Lower lobe of right lung (tissue), 2 donors: ENCODE results near the gene PIP5K1B. TPM values are rescaled to one million over a fixed set of nuclear protein-coding genes. Genes with fewer than 3 reads are reported as not detected.

Experiments used
- ATAC-seq, 2 donors: fragments of 200-7000 bp; cut with Tn5 transposase; one replicate each; pipeline ENCODE4 v1.9.1; 2020 to 2022; ENCODE audit warnings: mild to moderate bottlenecking in 2 of 2, moderate library complexity in 2 of 2
- DNase-seq: peaks from one replicate; pipeline ENCODE4 v3.0.0-alpha.2; 2020
- H3K27ac ChIP-seq: fragments of 200-600 bp; one replicate; pipeline ENCODE4 v1.8.0; 2022
- H3K27me3 ChIP-seq: fragments of 200-600 bp; one replicate; pipeline ENCODE4 v1.8.0; 2022; ENCODE audit warnings: low read depth
- H3K36me3 ChIP-seq: fragments of 200-600 bp; one replicate; pipeline ENCODE4 v1.8.0; 2022; ENCODE audit warnings: mild to moderate bottlenecking
- H3K4me1 ChIP-seq: fragments of 200-600 bp; one replicate; pipeline ENCODE4 v1.8.0; 2022
- H3K4me3 ChIP-seq: fragments of 200-600 bp; one replicate; pipeline ENCODE4 v1.8.0; 2022; ENCODE audit warnings: mild to moderate bottlenecking
- H3K9me3 ChIP-seq: fragments of 200-600 bp; one replicate; pipeline ENCODE4 v1.8.0; 2022
- CTCF ChIP-seq: fragments of 200-600 bp; IDR thresholded peaks from one replicate; pipeline ENCODE4 v1.8.0; 2022; ENCODE audit warnings: antibody characterized with exemption, mild to moderate bottlenecking
- intact Hi-C: fragments of 100-400 bp; cut with DNase I; formaldehyde crosslinking; loops from one replicate; pipeline ENCODE4 v1.11.0; 2022
- total RNA-seq: library from RNA; stranded (reverse); fragmentation: NEBNext Ultra II Directional; extraction: Animal tissue kit (Norgen Biotek cat#: 25700); gene quantifications from one replicate; pipeline ENCODE4 v1.2.1, GENCODE V29; 2021
- donor health status: DM: no; HTN: yes; CAD: no; lungs with severe emphysema.

The PIP5K1B gene
- total RNA-seq, 1 donor from 2014 or later = 35.9 TPM

DNA sequence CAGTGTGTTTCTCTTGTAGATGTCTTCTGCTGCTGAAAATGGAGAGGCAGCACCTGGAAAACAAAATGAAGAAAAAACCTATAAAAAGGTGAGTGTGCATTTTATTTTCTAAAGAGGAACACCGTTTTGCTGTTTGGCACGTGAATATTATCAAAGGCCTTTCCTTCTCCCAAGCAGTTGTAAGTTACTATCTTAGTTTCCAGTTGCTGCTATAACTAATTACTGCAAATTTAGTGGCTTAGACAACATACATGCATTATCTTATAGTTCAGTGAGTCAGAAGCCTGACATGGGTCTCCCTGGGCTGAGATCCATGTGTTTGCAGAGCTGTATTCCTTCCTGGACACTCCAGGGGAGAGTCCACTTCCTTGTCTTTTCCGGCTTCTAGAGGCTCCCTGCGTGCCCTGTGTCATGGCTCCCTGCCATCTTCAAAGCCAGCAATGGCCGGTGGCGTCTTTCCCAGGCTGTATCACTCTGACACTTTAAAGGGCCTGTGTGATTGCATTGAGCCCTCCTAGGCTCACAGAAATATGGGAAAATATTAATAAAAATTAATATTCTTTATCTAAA, 117.6 kb downstream of the PIP5K1B start:
- TF ChIP-seq CTCF = no peak
- intact Hi-C loops = no loop called here
- Histone ChIP-seq H3K4me3 (no peak overlapping the region), H3K27me3 (no peaks in the 10 kb centered on the region), H3K27ac (no peak overlapping the region), H3K36me3 (no peaks in the 10 kb centered on the region), H3K4me1 (peaks cover 7% of the 10 kb centered on the region), H3K9me3 (no peaks in the 10 kb centered on the region)
- ATAC-seq (peak in 1 of 2 donors; percentile 48), DNase-seq (no peak)

- H3K27me3 ChIP-seq = no peaks in the 10 kb centered on the region
- no peaks in the 10 kb centered on the region for H3K9me3 ChIP-seq
- ATAC-seq (no peak), DNase-seq (no peak)
- H3K27ac ChIP-seq = no peak overlapping the region
- H3K4me1 ChIP-seq = peaks cover 7% of the 10 kb centered on the region
- no peak overlapping the region for H3K4me3 ChIP-seq
- H3K36me3 ChIP-seq = no peaks in the 10 kb centered on the region
- TF ChIP-seq CTCF = no peak
- intact Hi-C loops = no loop called here
Measured at GRCh38 chr9:68825762-68826472, 120.9 kb downstream of the PIP5K1B start.

DNA sequence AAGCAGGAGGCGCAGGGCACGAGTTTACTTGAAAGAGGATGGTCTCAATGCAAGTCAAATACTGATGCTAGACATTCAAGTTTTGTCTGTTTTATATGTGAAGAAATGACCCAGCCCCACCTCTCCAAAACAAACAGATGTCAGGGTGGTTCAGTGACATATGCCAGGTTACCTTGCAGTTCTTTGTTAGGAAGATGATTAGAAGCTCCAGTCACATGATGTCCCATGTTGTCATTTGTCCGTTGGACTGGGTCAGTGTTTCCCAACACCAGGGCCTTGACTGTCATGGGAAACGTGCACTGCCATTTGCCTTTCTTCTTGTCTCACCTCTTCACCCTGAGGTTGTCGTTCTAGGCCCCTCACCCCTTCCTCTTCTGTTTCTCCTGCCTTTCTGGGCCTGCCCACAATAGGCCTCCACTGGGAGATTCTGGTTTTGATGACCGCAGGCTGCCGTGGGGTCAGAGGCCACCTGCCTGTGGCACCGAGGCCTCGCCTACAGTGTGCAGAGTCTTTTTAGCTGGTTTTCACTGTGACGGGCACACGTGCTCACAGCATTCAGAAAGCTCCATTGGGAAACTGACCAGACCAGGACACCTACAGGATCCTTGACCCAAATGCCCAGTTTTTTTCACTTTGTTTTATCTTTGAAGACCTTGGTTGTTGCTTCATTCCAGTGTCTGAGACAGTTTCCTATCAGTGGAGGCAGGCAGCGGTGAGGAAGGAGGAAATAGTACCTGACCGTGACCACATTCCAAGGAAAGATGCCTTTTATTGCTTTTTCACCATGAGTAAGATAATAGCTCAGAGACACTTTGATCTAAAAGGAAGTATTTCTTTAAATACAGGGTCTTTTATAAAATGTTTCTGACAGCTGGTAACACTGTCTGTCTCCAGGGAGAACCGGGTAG, 123.1 kb downstream of the PIP5K1B start:
- ATAC-seq (no peak), DNase-seq (no peak)
- Histone ChIP-seq H3K27me3 (no peaks in the 10 kb centered on the region), H3K9me3 (no peaks in the 10 kb centered on the region), H3K36me3 (no peaks in the 10 kb centered on the region), H3K4me1 (peaks cover 3% of the 10 kb centered on the region), H3K27ac (no peak overlapping the region), H3K4me3 (no peak overlapping the region)
- no peak for TF ChIP-seq CTCF
- intact Hi-C loops = no loop called here

GRCh38 chr9:68832101-68832500, 127.1 kb downstream of the PIP5K1B start:
- Histone ChIP-seq H3K36me3 (no peaks in the 10 kb centered on the region), H3K9me3 (no peaks in the 10 kb centered on the region), H3K27ac (no peak overlapping the region), H3K27me3 (no peaks in the 10 kb centered on the region), H3K4me3 (no peak overlapping the region), H3K4me1 (peaks cover 5% of the 10 kb centered on the region)
- intact Hi-C loops = no loop called here
- TF ChIP-seq CTCF = no peak
- DNase-seq (no peak), ATAC-seq (no peak)

DNA sequence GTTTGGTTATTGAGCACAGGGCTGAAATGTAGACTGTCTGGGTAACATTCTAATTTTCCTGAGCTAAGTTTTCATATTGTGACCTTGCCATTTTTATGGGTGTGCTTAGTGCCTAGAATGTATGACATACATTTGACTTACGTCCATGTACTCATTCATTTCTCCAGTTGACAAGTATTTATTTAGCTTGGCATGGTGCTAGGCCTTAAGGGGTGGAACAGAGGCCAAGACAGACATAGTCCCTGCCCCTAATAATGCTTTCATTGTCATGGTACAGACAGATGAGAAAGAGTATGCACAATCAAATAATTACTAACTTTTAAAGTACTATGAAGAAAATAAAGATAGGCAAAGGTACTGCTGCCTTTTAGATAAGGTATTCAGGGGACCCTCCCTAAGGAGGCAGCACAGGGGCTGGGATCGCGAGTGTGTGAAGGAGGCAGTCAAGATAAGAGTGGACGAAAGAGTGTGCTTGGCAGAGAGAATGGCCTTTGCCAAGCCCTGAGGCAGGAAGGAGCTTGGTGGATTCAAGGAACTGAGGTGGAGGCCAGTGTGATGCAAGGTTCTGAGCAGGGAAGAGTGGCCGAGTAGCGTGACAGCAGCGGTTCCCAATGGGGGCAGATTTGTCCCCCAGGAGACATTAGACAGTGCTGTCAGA, 128.0 kb downstream of the PIP5K1B start:
- Histone ChIP-seq H3K4me1 (peaks cover 5% of the 10 kb centered on the region), H3K36me3 (no peaks in the 10 kb centered on the region), H3K27me3 (no peaks in the 10 kb centered on the region), H3K9me3 (no peaks in the 10 kb centered on the region), H3K4me3 (no peak overlapping the region), H3K27ac (no peak overlapping the region)
- DNase-seq (no peak), ATAC-seq (peak; percentile 32 to 43)
- intact Hi-C loops = no loop called here
- TF ChIP-seq CTCF = no peak
